ENCODE results near the gene CCDC33. TPM values are rescaled to one million over a fixed set of nuclear protein-coding genes. Genes with fewer than 3 reads are reported as not detected.

Gene CCDC33
- polyA plus RNA-seq, 1 of the 3 experiments (the other 2 are of a cell fraction), result 4.0 TPM

DNA sequence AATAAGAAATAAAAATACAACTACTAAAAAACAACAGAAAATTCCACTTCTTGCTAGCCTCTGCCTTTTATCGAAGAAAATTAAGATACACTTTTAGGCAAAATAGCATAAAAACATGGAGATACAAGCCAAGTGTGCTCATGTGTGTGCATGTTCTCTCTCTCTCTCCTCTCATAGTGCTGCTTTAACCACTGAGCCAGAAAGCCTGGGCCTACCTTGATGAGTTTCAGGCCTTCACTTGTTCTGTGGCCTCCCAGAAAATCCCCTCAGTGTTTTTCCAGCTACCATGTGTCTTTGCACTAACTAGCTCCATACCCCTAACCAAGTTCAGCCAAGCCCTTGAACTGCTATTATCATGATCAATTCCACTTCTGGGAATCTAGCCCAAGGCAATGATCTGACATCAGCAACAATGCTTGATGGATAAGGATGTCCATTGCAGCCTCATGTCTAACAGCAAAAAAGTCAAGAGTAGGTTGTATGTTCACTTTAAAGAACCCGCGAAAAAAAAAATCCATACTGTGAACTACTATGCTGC lies 113.2 kb downstream of the CCDC33 start:
- peaks cover 11% of the 10 kb centered on the region; the same call in 1 of the 2 replicates for H3K27me3 ChIP-seq (ENCODE audit: insufficient read depth)
- no peak overlapping the region for H2AFZ ChIP-seq (ENCODE audit: low read depth)
- H3K9me2 ChIP-seq, result no peaks in the 10 kb centered on the region
- 86% methylated on average over 3 of the region's 3 CpGs for WGBS (ENCODE audit: low lambda C conversion rate)
- H3K9me3 ChIP-seq, result no peaks in the 10 kb centered on the region; the same call in 1 of the 2 replicates
- ChIA-PET POLR2A (no interaction called here), CTCF (interaction anchor here (2.2 kb wide), 1 partner anchor 25 kb away, joined by 7 read pairs; no protein-coding TSS in a partner anchor)
- no peaks in the 10 kb centered on the region for H3K79me2 ChIP-seq (ENCODE audit: insufficient read depth)
- no peak for DNase-seq
- no peaks in the 10 kb centered on the region for H3K4me1 ChIP-seq (ENCODE audit: control insufficient read depth in 1 of 2, insufficient read depth in 2 of 2, low read depth in 1 of 2, low read length in 1 of 2)
- no peaks in the 10 kb centered on the region for H3F3A ChIP-seq (replicated peaks; ENCODE audit: insufficient read depth)
- no peaks in the 10 kb centered on the region for H3K36me3 ChIP-seq (replicated peaks in 1 of 2; ENCODE audit: control insufficient read depth in 1 of 2, insufficient read depth in 2 of 2, low read length in 1 of 2)
- no peak overlapping the region for H3K4me3 ChIP-seq (ENCODE audit: low read depth in 2 of 2, low read length in 1 of 2)
- H3K27ac ChIP-seq (ENCODE audit: low read depth in 2 of 2, low read length in 1 of 2), result no peak overlapping the region
- no peak overlapping the region for H3K4me2 ChIP-seq
- TF ChIP-seq EZH2phosphoT487 (IDR thresholded peaks at IDR 0.05; ENCODE audit: borderline replicate concordance, low read depth), result no peak
- TF ChIP-seq RAD21 (IDR thresholded peaks at IDR 0.05; ENCODE audit: low read length), result no peak
- TF ChIP-seq TEAD4 (IDR thresholded peaks at IDR 0.05; ENCODE audit: borderline replicate concordance, insufficient read depth), result no peak
- no peak for TF ChIP-seq NRF1 (IDR thresholded peaks at IDR 0.05; ENCODE audit: low read depth, low read length)
- TF ChIP-seq FOXM1 (IDR thresholded peaks at IDR 0.05; ENCODE audit: low read depth), result no peak
- TF ChIP-seq MEF2A (IDR thresholded peaks at IDR 0.05; ENCODE audit: borderline replicate concordance, low read depth), result no peak
- no peak for TF ChIP-seq NFIC (IDR thresholded peaks at IDR 0.05; ENCODE audit: borderline replicate concordance)
- TF ChIP-seq JUND (IDR thresholded peaks at IDR 0.05), result no peak
- TF ChIP-seq TCF12 (IDR thresholded peaks at IDR 0.05), result no peak
- no peak for TF ChIP-seq MXI1 (IDR thresholded peaks at IDR 0.05; ENCODE audit: low read depth, low read length)
- TF ChIP-seq USF2 (IDR thresholded peaks at IDR 0.05; ENCODE audit: borderline replicate concordance, low read depth, low read length), result no peak
- no peak overlapping the region for H3K9ac ChIP-seq
- no peaks in the 10 kb centered on the region for H4K20me1 ChIP-seq (ENCODE audit: insufficient read depth)

- no peak overlapping the region for H2AFZ ChIP-seq (ENCODE audit: low read depth)
- WGBS (ENCODE audit: low lambda C conversion rate), result 70% methylated on average over 14 of the region's 14 CpGs
- H4K20me1 ChIP-seq (ENCODE audit: insufficient read depth), result no peaks in the 10 kb centered on the region
- H3F3A ChIP-seq (replicated peaks; ENCODE audit: insufficient read depth), result no peaks in the 10 kb centered on the region
- no peaks in the 10 kb centered on the region for H3K36me3 ChIP-seq (replicated peaks in 1 of 2; ENCODE audit: control insufficient read depth in 1 of 2, insufficient read depth in 2 of 2, low read length in 1 of 2)
- no peak overlapping the region for H3K4me2 ChIP-seq
- no peak for DNase-seq
- no peaks in the 10 kb centered on the region for H3K9me2 ChIP-seq
- peaks cover 14% of the 10 kb centered on the region; the same call in 1 of the 2 replicates for H3K27me3 ChIP-seq (ENCODE audit: insufficient read depth)
- H3K4me3 ChIP-seq (ENCODE audit: low read depth in 2 of 2, low read length in 1 of 2), result no peak overlapping the region
- no peaks in the 10 kb centered on the region for H3K4me1 ChIP-seq (ENCODE audit: control insufficient read depth in 1 of 2, insufficient read depth in 2 of 2, low read depth in 1 of 2, low read length in 1 of 2)
- ChIA-PET CTCF (interaction anchor here (0.9 to 1.9 kb wide), 5 partner anchors 22 to 355 kb away, joined by 3 to 4 read pairs (median 3); no protein-coding TSS in a partner anchor), POLR2A (no interaction called here)
- no peaks in the 10 kb centered on the region for H3K79me2 ChIP-seq (ENCODE audit: insufficient read depth)
- no peaks in the 10 kb centered on the region; the same call in 1 of the 2 replicates for H3K9me3 ChIP-seq
- no peak overlapping the region for H3K27ac ChIP-seq (ENCODE audit: low read depth in 2 of 2, low read length in 1 of 2)
- no peak overlapping the region for H3K9ac ChIP-seq
- TF ChIP-seq YY1 (IDR thresholded peaks at IDR 0.05; ENCODE audit: low read depth), result no peak
- no peak for TF ChIP-seq RFX5 (IDR thresholded peaks at IDR 0.05; ENCODE audit: low read length)
- no peak for TF ChIP-seq TAF1 (IDR thresholded peaks at IDR 0.05; ENCODE audit: borderline replicate concordance, low read depth, low read length)
- no peak for TF ChIP-seq REST (IDR thresholded peaks at IDR 0.05; ENCODE audit: low read depth, low read length)
- no peak for TF ChIP-seq NFIC (IDR thresholded peaks at IDR 0.05; ENCODE audit: borderline replicate concordance)
- no peak for TF ChIP-seq RCOR1 (IDR thresholded peaks at IDR 0.05; ENCODE audit: low read length)
- TF ChIP-seq POLR2AphosphoS5 (IDR thresholded peaks at IDR 0.05; ENCODE audit: low read depth, low read length), result no peak
- TF ChIP-seq FOXM1 (IDR thresholded peaks at IDR 0.05; ENCODE audit: low read depth), result no peak
- TF ChIP-seq TEAD4 (IDR thresholded peaks at IDR 0.05; ENCODE audit: borderline replicate concordance, insufficient read depth), result no peak
- TF ChIP-seq, protein P1, sequence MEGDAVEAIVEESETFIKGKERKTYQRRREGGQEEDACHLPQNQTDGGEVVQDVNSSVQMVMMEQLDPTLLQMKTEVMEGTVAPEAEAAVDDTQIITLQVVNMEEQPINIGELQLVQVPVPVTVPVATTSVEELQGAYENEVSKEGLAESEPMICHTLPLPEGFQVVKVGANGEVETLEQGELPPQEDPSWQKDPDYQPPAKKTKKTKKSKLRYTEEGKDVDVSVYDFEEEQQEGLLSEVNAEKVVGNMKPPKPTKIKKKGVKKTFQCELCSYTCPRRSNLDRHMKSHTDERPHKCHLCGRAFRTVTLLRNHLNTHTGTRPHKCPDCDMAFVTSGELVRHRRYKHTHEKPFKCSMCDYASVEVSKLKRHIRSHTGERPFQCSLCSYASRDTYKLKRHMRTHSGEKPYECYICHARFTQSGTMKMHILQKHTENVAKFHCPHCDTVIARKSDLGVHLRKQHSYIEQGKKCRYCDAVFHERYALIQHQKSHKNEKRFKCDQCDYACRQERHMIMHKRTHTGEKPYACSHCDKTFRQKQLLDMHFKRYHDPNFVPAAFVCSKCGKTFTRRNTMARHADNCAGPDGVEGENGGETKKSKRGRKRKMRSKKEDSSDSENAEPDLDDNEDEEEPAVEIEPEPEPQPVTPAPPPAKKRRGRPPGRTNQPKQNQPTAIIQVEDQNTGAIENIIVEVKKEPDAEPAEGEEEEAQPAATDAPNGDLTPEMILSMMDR (IDR thresholded peaks at IDR 0.05), result no peak
- TF ChIP-seq SIN3A (IDR thresholded peaks at IDR 0.05; ENCODE audit: borderline replicate concordance, low read depth, low read length), result no peak
- no peak for TF ChIP-seq JUND (IDR thresholded peaks at IDR 0.05)
- no peak for TF ChIP-seq FOSL2 (IDR thresholded peaks at IDR 0.05; ENCODE audit: borderline replicate concordance, low read depth)
Observed at GRCh38 chr15:74350295-74351275, 114.5 kb downstream of the CCDC33 start.
